Medulla oblongata (tissue), 1 donor: ENCODE results near the gene CR1L.
"Not testable (repeated sequence)": the region's sequence is repeated elsewhere in the genome, so short reads cannot be mapped to it uniquely, and the experiment has no call there.

Source experiments
- DNase-seq: peaks from one replicate; pipeline ENCODE4 v3.0.0-alpha.2; 2015; ENCODE audit errors: extremely low spot score

CR1L gene

GRCh38 chr1:207644852-207645634 is at the start of gene CR1L:
TSS of gene CR1L (plus strand) at chr1:207645133. CDS start at chr1:207645234, 101 bp downstream.
- DNase-seq = peak; percentile 84

- DNase-seq = no peak
Measured at GRCh38 chr1:207603777-207604176, 41.2 kb upstream of the CR1L start.

- no peak for DNase-seq
Measured at GRCh38 chr1:207605444-207606361, 39.2 kb upstream of the CR1L start.

- no peak for DNase-seq
Measured at GRCh38 chr1:207606362-207606755, 38.6 kb upstream of the CR1L start.

- no peak for DNase-seq
Measured at GRCh38 chr1:207612762-207613161, 32.2 kb upstream of the CR1L start.

- peak; percentile 61 for DNase-seq
Measured at GRCh38 chr1:207619871-207620542, 24.9 kb upstream of the CR1L start.

GRCh38 chr1:207620543-207620893 is 24.4 kb upstream of the CR1L start:
- no peak for DNase-seq

- DNase-seq = not testable (repeated sequence)
Measured at GRCh38 chr1:207625504-207626071, 19.3 kb upstream of the CR1L start.

- DNase-seq = no peak
Measured at GRCh38 chr1:207626972-207627337, 18.0 kb upstream of the CR1L start.

- DNase-seq = no peak
Measured at GRCh38 chr1:207627496-207627895, 17.4 kb upstream of the CR1L start.

GRCh38 chr1:207628776-207629175 is 16.2 kb upstream of the CR1L start:
- DNase-seq = no peak

GRCh38 chr1:207631137-207631536 is 13.8 kb upstream of the CR1L start:
- no peak for DNase-seq

- no peak for DNase-seq
Measured at GRCh38 chr1:207633226-207633625, 11.7 kb upstream of the CR1L start.

GRCh38 chr1:207633699-207634289 is 11.1 kb upstream of the CR1L start:
- not testable (repeated sequence) for DNase-seq

GRCh38 chr1:207634293-207634692 is 10.6 kb upstream of the CR1L start:
- DNase-seq = not testable (repeated sequence)

GRCh38 chr1:207635569-207636186 is 9.3 kb upstream of the CR1L start:
- not testable (repeated sequence) for DNase-seq

- DNase-seq = peak; percentile 49
Measured at GRCh38 chr1:207638487-207639145, 6.3 kb upstream of the CR1L start.

GRCh38 chr1:207639362-207639761 is 5.6 kb upstream of the CR1L start:
- DNase-seq = not testable (repeated sequence)

- no peak for DNase-seq
Measured at GRCh38 chr1:207644166-207644851, 624 bp upstream of the CR1L start.

- DNase-seq = no peak
Measured at GRCh38 chr1:207645635-207646081, 725 bp downstream of the CR1L start.
